NCI-H526 treated with DMSO at 0.1 percent for 48 hours (cell line): ENCODE results near the gene SV2B.
"Not testable (repeated sequence)": the region's sequence is repeated elsewhere in the genome, so short reads cannot be mapped to it uniquely, and the experiment has no call there.

Experiments used
- DNase-seq: peaks from one replicate; lab custom pipeline; 2025; lab: John Stamatoyannopoulos, UW

SV2B gene

GRCh38 chr15:91099995-91100813, at the start of gene SV2B:
Gene SV2B (plus strand): TSS chr15:91100257. CDS start chr15:91226264, 126,007 bp downstream.
- peak; percentile 61 for DNase-seq

- no peak for DNase-seq
Observed at GRCh38 chr15:91051248-91051647, 48.8 kb upstream of the SV2B start.

GRCh38 chr15:91054816-91055215, 45.2 kb upstream of the SV2B start:
- no peak for DNase-seq

DNA sequence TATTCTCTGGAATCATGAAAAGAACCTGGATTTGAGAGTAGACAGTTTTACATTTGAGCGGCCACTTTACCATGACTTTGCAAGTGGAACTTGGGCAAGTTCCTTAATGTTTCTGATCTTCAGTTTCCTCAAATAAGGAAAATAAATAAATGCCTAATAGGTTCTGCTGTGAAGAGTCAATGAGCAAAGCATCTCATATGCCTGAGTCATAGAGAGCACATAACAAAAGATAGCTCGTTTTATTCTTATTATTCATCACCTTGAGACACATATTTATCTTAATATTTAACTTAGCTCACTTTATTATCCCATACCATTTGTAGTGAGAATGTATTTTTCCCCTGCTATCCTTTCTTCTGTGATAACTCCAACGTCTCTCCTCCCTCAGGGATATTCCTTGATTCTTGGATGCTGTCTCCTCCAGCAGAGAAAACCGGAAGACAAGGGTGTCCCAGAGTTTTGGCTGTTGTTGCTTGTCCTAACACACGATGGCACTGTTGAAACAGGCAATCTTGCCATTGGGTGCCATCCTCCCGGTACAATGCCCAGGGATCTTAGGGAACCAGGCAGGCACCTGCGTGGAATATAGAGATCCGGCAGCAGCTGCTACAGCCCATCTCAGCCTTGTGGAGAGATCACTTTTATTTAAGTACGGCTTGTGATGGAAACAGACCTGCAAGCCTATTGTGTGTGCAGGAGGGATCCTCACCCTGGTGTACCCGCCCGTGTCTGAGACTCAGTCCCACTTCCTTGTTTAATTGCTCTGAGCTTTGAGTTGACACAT, 44.3 kb upstream of the SV2B start:
- peak; percentile 81 for DNase-seq

GRCh38 chr15:91061230-91061629, 38.8 kb upstream of the SV2B start:
- no peak for DNase-seq

- DNase-seq: no peak
Observed at GRCh38 chr15:91061997-91062396, 38.1 kb upstream of the SV2B start.

DNA sequence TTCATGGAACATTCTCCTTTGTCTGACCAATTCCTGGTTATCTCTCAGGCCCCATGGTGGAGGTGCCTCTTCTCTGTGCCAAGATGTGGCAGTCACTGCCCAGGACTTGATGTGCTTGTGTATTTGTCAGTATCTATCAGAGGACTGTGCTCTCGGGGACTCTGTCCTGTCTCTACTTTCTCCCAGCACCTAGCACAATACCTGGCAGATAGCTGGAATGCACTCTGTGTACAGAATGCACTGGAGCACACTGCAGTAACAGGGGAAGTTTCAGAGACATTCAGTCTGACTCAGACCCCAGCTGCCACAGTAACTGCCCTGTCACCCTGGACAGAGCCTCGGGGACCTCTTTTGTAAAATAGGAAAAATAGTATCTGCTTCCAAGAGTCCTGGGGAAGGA, 34.6 kb upstream of the SV2B start:
- no peak for DNase-seq

GRCh38 chr15:91067036-91067435, 33.0 kb upstream of the SV2B start:
- DNase-seq: no peak

DNA sequence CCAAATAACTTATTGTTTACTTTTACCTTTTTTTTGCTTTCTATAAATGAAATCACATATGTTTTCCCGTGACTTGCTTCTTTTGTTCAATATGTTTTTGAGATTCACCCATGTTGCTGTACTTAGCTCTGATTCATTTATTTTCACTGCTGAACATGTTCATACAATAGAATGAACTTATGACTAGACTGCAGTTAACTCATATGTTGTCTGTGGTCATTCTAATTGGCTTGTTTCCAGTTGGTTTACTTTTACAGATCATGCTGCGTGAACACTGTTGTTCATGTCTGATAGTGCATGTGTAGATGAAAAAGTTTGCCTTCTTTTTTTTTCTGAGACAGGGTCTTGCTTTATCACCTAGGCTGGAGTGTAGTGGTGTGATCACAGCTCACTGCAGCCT, 31.6 kb upstream of the SV2B start:
- DNase-seq: no peak

- DNase-seq: no peak
Observed at GRCh38 chr15:91068966-91069365, 31.1 kb upstream of the SV2B start.

DNA sequence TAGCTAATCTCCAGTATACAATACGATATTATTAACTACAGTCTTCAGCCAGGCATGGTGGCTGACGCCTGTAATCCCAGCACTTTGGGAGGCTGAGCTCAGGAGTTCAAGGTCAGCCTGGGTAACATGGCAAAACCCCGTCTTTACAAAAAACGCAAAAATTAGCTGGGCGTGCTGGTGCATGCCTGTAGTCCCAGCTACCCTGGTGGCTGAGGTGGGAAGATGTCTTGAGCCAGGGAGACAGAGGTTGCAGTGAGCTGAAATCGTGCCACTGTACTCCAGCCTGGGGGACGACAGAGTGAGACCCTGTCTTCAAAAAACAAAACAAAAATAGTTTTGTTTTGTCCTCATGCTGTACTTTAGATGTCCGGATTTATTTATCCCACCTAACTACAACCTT, 29.2 kb upstream of the SV2B start:
- no peak for DNase-seq

DNA sequence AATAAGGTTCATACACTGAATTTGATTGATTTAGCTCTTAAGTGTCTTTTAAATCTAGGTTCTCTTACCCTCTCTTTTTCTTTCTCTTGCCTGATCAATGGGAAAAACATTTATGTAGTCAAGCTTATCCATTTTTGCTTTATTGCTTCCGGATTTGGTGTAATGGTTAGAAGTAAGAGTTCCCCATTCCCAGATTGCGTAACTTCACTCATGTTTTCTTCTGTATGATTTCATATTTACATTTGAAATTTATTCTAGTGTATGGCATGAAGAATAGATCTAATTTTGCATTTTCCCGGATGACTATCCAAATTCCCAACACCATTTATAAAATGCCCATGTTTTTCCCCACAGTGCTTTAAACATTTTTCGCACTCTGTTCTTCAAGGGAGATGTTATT, 27.9 kb upstream of the SV2B start:
- DNase-seq: no peak

- peak; percentile 54 for DNase-seq
Observed at GRCh38 chr15:91073077-91073476, 27.0 kb upstream of the SV2B start.

- no peak for DNase-seq
Observed at GRCh38 chr15:91073768-91074167, 26.3 kb upstream of the SV2B start.

DNA sequence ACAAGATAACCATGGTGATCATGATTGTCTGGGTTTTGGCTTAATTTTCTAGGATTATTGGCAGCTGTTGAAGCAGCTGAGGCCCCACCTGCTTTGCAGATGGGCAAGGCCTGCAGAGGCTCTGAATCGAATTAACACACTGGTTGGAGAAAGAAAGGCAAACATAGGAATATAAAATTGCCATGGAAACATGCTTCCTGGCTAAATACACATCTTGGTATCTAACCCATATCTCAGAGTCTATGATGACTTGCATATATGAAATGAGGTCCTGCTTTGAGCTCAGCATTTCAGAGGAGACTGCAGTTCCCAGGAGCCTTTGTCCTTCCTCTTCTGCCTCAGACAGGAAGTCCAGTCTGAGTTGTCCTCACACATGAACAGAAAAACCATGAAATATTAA, 24.3 kb upstream of the SV2B start:
- no peak for DNase-seq

DNA sequence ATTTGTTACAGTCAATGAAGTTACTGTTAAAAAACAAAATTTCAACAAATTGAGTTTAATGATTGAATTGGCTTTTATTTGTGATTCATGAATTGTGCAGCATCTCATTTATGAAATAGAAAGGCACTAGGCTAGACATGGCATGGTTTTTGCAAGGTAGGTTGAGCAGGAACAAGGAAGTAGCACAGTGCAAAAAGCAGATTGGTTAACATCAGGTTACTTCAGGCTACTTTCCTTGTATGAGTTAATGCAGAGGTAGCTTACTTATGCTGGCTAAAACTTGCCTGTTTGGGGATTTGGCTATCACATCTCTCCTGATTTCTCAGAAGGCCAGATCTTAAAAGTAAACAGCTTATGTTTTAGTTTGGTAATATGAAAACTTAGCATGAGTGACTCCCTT, 23.0 kb upstream of the SV2B start:
- no peak for DNase-seq

GRCh38 chr15:91093866-91094265, 6.2 kb upstream of the SV2B start:
- not testable (repeated sequence) for DNase-seq

GRCh38 chr15:91098451-91098850, 1.6 kb upstream of the SV2B start:
- DNase-seq: no peak

DNA sequence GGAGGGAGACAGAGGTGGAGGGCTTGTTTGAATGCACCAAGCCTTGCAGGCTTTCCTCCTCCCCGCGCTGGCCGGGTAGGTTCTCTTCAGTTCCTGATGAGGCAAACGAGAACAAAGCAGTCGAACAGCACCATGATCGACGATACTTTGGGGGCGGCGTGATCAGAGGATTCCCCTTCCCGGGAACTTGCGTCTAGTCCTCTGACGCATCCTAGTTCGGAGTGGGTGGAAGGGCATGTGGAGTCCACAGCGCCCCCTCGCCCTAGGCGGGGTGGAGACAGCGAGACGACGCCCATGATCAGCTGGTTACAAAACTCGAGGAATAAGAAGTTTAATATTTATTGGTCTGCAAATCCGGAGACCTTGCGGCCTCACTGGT, 452 bp upstream of the SV2B start:
- DNase-seq: peak; percentile 34

- DNase-seq: peak; percentile 75
Observed at GRCh38 chr15:91100814-91101607, 954 bp downstream of the SV2B start.

DNA sequence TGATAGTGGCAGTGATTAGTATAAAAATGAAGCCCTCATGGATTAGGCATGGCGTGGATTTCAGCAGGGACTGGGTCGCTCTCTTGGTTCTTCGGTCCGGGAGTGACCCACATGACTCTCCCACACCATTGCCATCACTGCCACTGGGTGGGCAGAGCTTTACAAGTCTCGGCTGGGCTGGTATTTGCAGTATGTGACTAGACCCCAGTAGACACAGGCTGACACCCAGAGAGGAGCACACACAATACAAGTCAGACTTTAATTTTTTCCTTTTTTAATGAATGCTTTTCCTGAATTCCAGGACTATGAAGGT, 1.5 kb downstream of the SV2B start:
- DNase-seq: no peak

DNA sequence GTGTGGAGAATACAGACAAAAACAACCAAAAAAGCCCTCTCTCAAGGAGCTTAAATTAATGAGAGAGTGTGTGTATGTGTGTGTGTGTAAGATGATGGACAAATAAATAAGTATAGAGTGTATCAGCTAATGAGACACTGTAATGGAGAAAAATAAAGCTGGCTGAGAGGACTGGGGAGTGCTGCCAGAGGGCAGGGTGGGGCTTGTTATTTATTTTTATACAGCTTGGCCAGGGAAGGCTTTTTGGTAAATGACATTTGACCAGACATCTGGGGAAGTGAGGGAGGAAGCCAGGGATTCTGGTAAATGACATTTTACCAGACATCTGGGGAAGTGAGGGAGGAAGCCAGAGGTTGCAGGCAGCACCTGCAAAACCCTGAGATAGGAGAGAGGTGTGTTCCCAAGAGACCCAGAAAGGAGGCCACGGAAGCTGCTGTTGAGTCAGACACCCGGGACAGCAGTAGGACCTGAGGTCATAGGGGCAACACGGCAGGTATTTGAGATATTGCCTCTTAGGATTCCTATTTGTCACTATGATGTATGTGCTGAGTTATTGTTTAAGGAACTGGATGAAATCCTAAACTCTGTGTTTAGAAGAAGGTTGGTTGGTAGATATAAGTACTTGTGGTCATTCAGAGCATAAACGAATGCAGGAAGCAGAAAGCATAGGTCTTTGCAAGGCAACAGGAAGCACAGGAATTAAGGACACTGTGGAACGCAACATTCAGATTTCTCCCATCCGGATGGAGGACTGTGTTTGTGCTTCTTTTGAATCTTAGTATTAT, 2.7 kb downstream of the SV2B start:
- no peak for DNase-seq
